ENCODE measurements around the gene SSBP4.

DNA sequence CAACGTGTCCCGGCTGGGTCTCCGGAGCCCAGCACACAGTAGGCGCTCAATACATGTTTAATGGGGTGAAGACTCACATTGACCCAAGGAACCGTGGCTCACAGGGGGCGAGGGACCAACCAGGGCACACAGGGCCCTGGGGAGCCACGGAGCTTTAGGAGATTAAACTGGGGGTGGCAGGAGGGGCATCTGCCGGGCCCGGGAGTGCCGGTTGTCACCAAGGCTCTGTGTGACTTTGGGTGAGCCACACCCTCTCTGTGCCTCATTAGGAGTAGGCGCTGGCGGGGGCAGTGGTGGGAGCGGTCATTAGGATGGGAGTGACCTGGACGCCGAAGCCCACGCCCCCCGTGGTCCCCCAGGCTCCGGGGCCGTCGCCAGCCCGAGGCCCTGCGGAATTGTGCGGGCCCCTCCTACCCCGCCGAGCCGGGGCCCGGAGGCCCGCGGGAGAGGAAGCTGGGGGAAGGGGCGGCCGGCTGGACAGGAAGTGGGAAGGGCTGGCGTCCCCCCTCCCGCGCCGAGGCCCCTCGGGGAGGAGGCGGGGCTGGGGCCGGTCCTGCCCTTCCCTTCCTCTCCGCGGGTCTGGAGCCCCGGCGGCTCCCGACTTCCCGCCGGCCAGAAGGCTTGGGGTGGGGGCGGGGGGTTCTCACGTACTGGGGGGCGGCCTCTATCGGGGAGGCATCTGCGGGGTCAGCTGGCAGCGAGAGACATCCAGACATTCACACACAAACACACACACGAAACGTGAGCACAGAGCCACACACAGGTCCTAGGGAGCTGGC lies 1.8 kb upstream of the SSBP4 start:
- TF ChIP-seq, protein P1, sequence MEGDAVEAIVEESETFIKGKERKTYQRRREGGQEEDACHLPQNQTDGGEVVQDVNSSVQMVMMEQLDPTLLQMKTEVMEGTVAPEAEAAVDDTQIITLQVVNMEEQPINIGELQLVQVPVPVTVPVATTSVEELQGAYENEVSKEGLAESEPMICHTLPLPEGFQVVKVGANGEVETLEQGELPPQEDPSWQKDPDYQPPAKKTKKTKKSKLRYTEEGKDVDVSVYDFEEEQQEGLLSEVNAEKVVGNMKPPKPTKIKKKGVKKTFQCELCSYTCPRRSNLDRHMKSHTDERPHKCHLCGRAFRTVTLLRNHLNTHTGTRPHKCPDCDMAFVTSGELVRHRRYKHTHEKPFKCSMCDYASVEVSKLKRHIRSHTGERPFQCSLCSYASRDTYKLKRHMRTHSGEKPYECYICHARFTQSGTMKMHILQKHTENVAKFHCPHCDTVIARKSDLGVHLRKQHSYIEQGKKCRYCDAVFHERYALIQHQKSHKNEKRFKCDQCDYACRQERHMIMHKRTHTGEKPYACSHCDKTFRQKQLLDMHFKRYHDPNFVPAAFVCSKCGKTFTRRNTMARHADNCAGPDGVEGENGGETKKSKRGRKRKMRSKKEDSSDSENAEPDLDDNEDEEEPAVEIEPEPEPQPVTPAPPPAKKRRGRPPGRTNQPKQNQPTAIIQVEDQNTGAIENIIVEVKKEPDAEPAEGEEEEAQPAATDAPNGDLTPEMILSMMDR (IDR thresholded peaks at IDR 0.05) = no peak
- no peak for TF ChIP-seq POLR2A (IDR thresholded peaks at IDR 0.05)
